SK-N-SH (cell line): ENCODE measurements around the gene MAGI3. TPM values are rescaled to one million over a fixed set of nuclear protein-coding genes. Genes with fewer than 3 reads are reported as not detected.

Experiments used
- CTCF ChIA-PET: fragments of 300-600, 350-600 bp; formaldehyde crosslinking; extraction: SDS; loops from one replicate; lab custom pipeline; 2021; lab: Yijun Ruan, JAX
- POLR2A ChIA-PET: fragments of 350-600 bp; sonication (Branson Sonifier 250); formaldehyde crosslinking; extraction: SDS; loops from one replicate; lab custom pipeline; 2020; ENCODE audit warnings: antibody characterized with exemption, inconsistent platforms; lab: Yijun Ruan, JAX
- DNase-seq: peaks from one replicate; pipeline ENCODE4 v3.0.0; 2012
- H2AFZ ChIP-seq: fragments of 200-600 bp; sonication (generic); 2 replicates; pipeline ENCODE4 v1.8.1; 2016; ENCODE audit warnings: antibody characterized with exemption, mild to moderate bottlenecking, low read depth
- H3F3A ChIP-seq: fragments of 200-600 bp; sonication (generic); replicated peaks from 2 replicates; pipeline ENCODE3; 2016; ENCODE audit warnings: antibody characterized with exemption, mild to moderate bottlenecking; ENCODE audit not compliant: insufficient read depth
- H3K27ac ChIP-seq, 2 experiments: fragments of 200-500 bp in 1 of 2; fragments of 200-600 bp in 1 of 2; sonication (Bioruptor generic) in 1 of 2; sonication (generic), shearing (Covaris generic) in 1 of 2; 2 replicates each; pipeline versions ENCODE4 v1.5.1 to v1.6.1; 2014 to 2016; ENCODE audit warnings: low read depth in 2 of 2, inconsistent platforms in 1 of 2, low read length in 1 of 2, mild to moderate bottlenecking in 1 of 2, mixed read lengths in 1 of 2
- H3K27me3 ChIP-seq: fragments of 200-600 bp; sonication (generic), shearing (Covaris generic); 2 replicates; pipeline ENCODE4 v1.6.1; 2016; ENCODE audit warnings: mixed run types; ENCODE audit not compliant: insufficient read depth
- H3K36me3 ChIP-seq, 2 experiments: fragments of 200-500 bp in 1 of 2; fragments of 200-600 bp in 1 of 2; sonication (Bioruptor generic) in 1 of 2; sonication (generic) in 1 of 2; replicated peaks in 1 of 2; 2 replicates each; pipeline versions ENCODE3 to v1.5.1; 2014 to 2016; ENCODE audit warnings: low read length in 1 of 2, mild to moderate bottlenecking in 1 of 2; ENCODE audit not compliant: insufficient read depth in 2 of 2, control insufficient read depth in 1 of 2
- H3K4me1 ChIP-seq, 2 experiments: fragments of 200-500 bp in 1 of 2; fragments of 200-600 bp in 1 of 2; sonication (Bioruptor generic) in 1 of 2; sonication (generic), shearing (Covaris generic) in 1 of 2; 2 replicates each; pipeline versions ENCODE4 v1.5.1 to v1.6.1; 2014 to 2016; ENCODE audit warnings: low read depth in 1 of 2, low read length in 1 of 2, mixed run types in 1 of 2; ENCODE audit not compliant: insufficient read depth in 2 of 2, control insufficient read depth in 1 of 2
- H3K4me2 ChIP-seq: fragments of 200-600 bp; sonication (generic), shearing (Covaris generic); 2 replicates; pipeline ENCODE4 v1.6.1; 2017; ENCODE audit warnings: mixed run types
- H3K4me3 ChIP-seq, 2 experiments: fragments of 200-500 bp in 1 of 2; fragments of 200-600 bp in 1 of 2; sonication (Bioruptor generic) in 1 of 2; sonication (generic), shearing (Covaris generic) in 1 of 2; 2 replicates each; pipeline versions ENCODE4 v1.5.1 to v1.8.1; 2014 to 2016; ENCODE audit warnings: low read depth in 2 of 2, inconsistent platforms in 1 of 2, low read length in 1 of 2, mild to moderate bottlenecking in 1 of 2, mixed read lengths in 1 of 2, moderate library complexity in 1 of 2
- H3K79me2 ChIP-seq: fragments of 200-600 bp; sonication (generic); 2 replicates; pipeline ENCODE4 v1.8.1; 2017; ENCODE audit warnings: mild to moderate bottlenecking; ENCODE audit not compliant: insufficient read depth
- H3K9ac ChIP-seq: fragments of 200-600 bp; sonication (generic); 2 replicates; pipeline ENCODE4 v1.6.1; 2017; ENCODE audit warnings: mixed run types
- H3K9me2 ChIP-seq: fragments of 200-600 bp; sonication (generic); 2 replicates; pipeline ENCODE4 v1.6.1; 2017; ENCODE audit warnings: mixed run types
- H3K9me3 ChIP-seq: fragments of 200-600 bp; sonication (generic); 2 replicates; pipeline ENCODE4 v1.6.1; 2017; ENCODE audit warnings: mixed run types, mild to moderate bottlenecking, moderate library complexity
- H4K20me1 ChIP-seq: fragments of 200-600 bp; sonication (generic); 2 replicates; pipeline ENCODE4 v1.6.1; 2017; ENCODE audit warnings: mild to moderate bottlenecking, mixed run types; ENCODE audit not compliant: insufficient read depth
- EP300 ChIP-seq, 2 experiments: IDR thresholded peaks; 2 replicates each; pipeline versions ENCODE4 v1.4.0 to v1.6.1; 2012; ENCODE audit warnings: borderline replicate concordance in 1 of 2, low read depth in 1 of 2, low read length in 1 of 2
- FOSL2 ChIP-seq: IDR thresholded peaks from 2 replicates; pipeline ENCODE4 v1.4.0; 2012; ENCODE audit warnings: low read depth, mild to moderate bottlenecking, moderate library complexity, borderline replicate concordance
- FOXM1 ChIP-seq: IDR thresholded peaks from 2 replicates; pipeline ENCODE4 v1.4.0; 2012; ENCODE audit warnings: low read depth, mild to moderate bottlenecking
- MXI1 ChIP-seq: IDR thresholded peaks from 2 replicates; pipeline ENCODE4 v1.6.1; 2012; ENCODE audit warnings: mild to moderate bottlenecking, low read depth, low read length, improper control_type of control experiment
- NRF1 ChIP-seq: IDR thresholded peaks from 2 replicates; pipeline ENCODE4 v1.6.1; 2012; ENCODE audit warnings: low read depth, mild to moderate bottlenecking, low read length
- RXRA ChIP-seq: IDR thresholded peaks from 2 replicates; pipeline ENCODE4 v1.4.0; 2012; ENCODE audit warnings: low read depth, mild to moderate bottlenecking, borderline replicate concordance
- SIN3A ChIP-seq: IDR thresholded peaks from 2 replicates; pipeline ENCODE4 v1.6.1; 2012; ENCODE audit warnings: low read depth, mild to moderate bottlenecking, low read length, moderate library complexity, borderline replicate concordance
- WGBS: methylation state at CpG from one replicate; pipeline ENCODE4 v1.1.6; 2017; ENCODE audit warnings: low lambda C conversion rate; 5-methylcytosine and 5-hydroxymethylcytosine counted together
- polyA plus RNA-seq, 3 experiments: library from polyadenylated mRNA; depleted of rRNA; stranded (reverse); fragments of >200 nt; gene quantifications; 2 replicates each; pipeline ENCODE4 v1.2.3, GENCODE V29; 2012
- TF ChIP-seq, protein P1 (sequence below): fragments of 150-350 bp; IDR thresholded peaks from 2 replicates; pipeline ENCODE4 v1.6.1; 2017; ENCODE audit warnings: antibody characterized with exemption, low read length, low read depth, borderline replicate concordance
- TF ChIP-seq, protein P2 (sequence below): IDR thresholded peaks from 2 replicates; pipeline ENCODE4; 2012
- TF ChIP-seq, protein P3 (sequence below): IDR thresholded peaks from 2 replicates; pipeline ENCODE4 v1.4.0; 2012; ENCODE audit warnings: low read depth, borderline replicate concordance

MAGI3 gene
- polyA plus RNA-seq, 1 of the 3 experiments (the other 2 are of a cell fraction) = 2.9 TPM

DNA sequence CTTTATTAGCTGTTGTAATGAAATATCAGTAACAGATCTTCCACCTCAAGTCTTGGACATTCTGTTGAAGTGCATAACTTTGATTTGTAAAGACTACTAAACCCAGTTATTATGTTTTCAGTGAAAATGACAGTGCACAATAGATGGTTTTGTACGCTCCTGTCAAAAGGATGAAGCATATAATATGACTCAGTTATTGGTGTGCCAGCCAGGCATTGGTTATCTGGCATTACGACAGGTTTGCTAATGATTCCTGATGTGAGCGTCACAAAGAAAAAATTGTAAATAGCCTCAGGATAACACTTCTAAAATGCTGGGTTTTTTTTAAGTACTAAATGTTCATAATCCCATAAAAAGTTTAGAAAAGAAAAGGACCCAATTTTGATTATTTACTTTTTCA, 147.9 kb downstream of the MAGI3 start (continued):
- TF ChIP-seq FOSL2 (peak; percentile 70; the same call in 1 of the 2 replicates), MXI1 (no peak), FOXM1 (no peak), RXRA (no peak)
- TF ChIP-seq, protein P1, sequence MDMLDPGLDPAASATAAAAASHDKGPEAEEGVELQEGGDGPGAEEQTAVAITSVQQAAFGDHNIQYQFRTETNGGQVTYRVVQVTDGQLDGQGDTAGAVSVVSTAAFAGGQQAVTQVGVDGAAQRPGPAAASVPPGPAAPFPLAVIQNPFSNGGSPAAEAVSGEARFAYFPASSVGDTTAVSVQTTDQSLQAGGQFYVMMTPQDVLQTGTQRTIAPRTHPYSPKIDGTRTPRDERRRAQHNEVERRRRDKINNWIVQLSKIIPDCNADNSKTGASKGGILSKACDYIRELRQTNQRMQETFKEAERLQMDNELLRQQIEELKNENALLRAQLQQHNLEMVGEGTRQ = no peak

DNA sequence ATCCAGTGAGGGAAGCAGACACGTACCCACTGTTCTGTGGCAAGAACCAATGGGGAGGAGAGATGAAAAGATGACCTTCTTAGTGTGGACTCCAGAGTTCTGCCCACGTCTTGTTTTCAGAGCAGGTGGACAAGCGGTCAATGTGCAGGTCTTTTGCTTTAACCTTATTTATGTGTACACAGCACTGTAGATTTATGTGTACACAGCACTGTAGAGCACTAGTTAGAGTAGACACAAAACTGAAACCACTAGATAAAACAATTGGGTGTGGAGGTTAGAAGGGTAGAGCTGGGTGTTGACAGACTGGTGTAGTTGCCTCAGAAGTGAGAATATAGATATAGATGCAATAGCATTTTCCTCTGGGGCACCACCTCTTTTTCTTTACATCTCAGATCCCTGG, 150.0 kb downstream of the MAGI3 start:
- Histone ChIP-seq H4K20me1 (no peaks in the 10 kb centered on the region), H3K27me3 (no peaks in the 10 kb centered on the region), H3K4me3 (no peak overlapping the region), H3K9ac (no peak overlapping the region), H3K36me3 (no peaks in the 10 kb centered on the region), H3K9me2 (no peaks in the 10 kb centered on the region), H3F3A (peaks cover 32% of the 10 kb centered on the region), H3K4me2 (no peak overlapping the region), H2AFZ (no peak overlapping the region), H3K4me1 (peaks cover 29 to 37% of the 10 kb centered on the region in 2 experiments), H3K79me2 (peaks cover 71% of the 10 kb centered on the region), H3K9me3 (no peaks in the 10 kb centered on the region), H3K27ac (peak overlapping the region in 1 of 2 experiments; percentile 79; a peak in 1 of 4 replicates)
- ChIA-PET CTCF (no interaction called here), POLR2A (no interaction called here)
- WGBS = 100% methylated on average over 3 of the region's 3 CpGs
- no peak for DNase-seq
- TF ChIP-seq, protein P2, sequence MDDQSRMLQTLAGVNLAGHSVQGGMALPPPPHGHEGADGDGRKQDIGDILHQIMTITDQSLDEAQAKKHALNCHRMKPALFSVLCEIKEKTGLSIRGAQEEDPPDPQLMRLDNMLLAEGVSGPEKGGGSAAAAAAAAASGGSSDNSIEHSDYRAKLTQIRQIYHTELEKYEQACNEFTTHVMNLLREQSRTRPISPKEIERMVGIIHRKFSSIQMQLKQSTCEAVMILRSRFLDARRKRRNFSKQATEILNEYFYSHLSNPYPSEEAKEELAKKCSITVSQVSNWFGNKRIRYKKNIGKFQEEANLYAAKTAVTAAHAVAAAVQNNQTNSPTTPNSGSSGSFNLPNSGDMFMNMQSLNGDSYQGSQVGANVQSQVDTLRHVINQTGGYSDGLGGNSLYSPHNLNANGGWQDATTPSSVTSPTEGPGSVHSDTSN = no peak
- no peak for TF ChIP-seq SIN3A
- TF ChIP-seq, protein P3, sequence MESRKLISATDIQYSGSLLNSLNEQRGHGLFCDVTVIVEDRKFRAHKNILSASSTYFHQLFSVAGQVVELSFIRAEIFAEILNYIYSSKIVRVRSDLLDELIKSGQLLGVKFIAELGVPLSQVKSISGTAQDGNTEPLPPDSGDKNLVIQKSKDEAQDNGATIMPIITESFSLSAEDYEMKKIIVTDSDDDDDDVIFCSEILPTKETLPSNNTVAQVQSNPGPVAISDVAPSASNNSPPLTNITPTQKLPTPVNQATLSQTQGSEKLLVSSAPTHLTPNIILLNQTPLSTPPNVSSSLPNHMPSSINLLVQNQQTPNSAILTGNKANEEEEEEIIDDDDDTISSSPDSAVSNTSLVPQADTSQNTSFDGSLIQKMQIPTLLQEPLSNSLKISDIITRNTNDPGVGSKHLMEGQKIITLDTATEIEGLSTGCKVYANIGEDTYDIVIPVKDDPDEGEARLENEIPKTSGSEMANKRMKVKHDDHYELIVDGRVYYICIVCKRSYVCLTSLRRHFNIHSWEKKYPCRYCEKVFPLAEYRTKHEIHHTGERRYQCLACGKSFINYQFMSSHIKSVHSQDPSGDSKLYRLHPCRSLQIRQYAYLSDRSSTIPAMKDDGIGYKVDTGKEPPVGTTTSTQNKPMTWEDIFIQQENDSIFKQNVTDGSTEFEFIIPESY = no peak
- TF ChIP-seq EP300 (IDR thresholded peaks at IDR 0.05; ENCODE audit: borderline replicate concordance in 1 of 2, low read depth in 1 of 2, low read length in 1 of 2) = no peak
- TF ChIP-seq NRF1 = no peak
- TF ChIP-seq FOXM1 = no peak
- TF ChIP-seq, protein P1 = no peak
